ENCODE results near the gene NT5M. TPM values are rescaled to one million over a fixed set of nuclear protein-coding genes. Genes with fewer than 3 reads are reported as not detected.

The NT5M gene
- total and polyA plus RNA-seq, 2 donors = 6.0 to 7.3 TPM

- H3K9me3 ChIP-seq (ENCODE audit: control insufficient read depth in 2 of 2, insufficient read depth in 1 of 2, low read length in 1 of 2) = no peaks in the 10 kb centered on the region
- no peak overlapping the region for H3K27ac ChIP-seq (ENCODE audit: low read depth in 1 of 2, low read length in 1 of 2)
- no peak for DNase-seq (ENCODE audit: low read depth in 6 of 9, low spot score in 9 of 9)
- 98% methylated on average over 10 of the region's 10 CpGs for WGBS
- no peaks in the 10 kb centered on the region for H3K4me1 ChIP-seq (ENCODE audit: control insufficient read depth in 2 of 2, insufficient read depth in 2 of 2, low read length in 2 of 2)
- no peak overlapping the region for H3K4me3 ChIP-seq (ENCODE audit: low read length in 2 of 2)
- H3K27me3 ChIP-seq (ENCODE audit: control insufficient read depth in 2 of 2, insufficient read depth in 1 of 2, low read length in 1 of 2) = no peaks in the 10 kb centered on the region
- H3K36me3 ChIP-seq (ENCODE audit: control insufficient read depth in 2 of 2, insufficient read depth in 2 of 2, low read length in 1 of 2) = peaks cover 0 to 12% of the 10 kb centered on the region in 2 donors
These were observed 22.1 kb downstream of the NT5M start for GRCh38 chr17:17325228-17325627.

GRCh38 chr17:17325816-17326215, 22.6 kb downstream of the NT5M start:
- H3K36me3 ChIP-seq (ENCODE audit: control insufficient read depth in 2 of 2, insufficient read depth in 2 of 2, low read length in 1 of 2) = peaks cover 0 to 12% of the 10 kb centered on the region in 2 donors
- no peak for DNase-seq (ENCODE audit: low read depth in 6 of 9, low spot score in 9 of 9)
- H3K27me3 ChIP-seq (ENCODE audit: control insufficient read depth in 2 of 2, insufficient read depth in 1 of 2, low read length in 1 of 2) = no peaks in the 10 kb centered on the region
- H3K27ac ChIP-seq (ENCODE audit: low read depth in 1 of 2, low read length in 1 of 2) = no peak overlapping the region
- WGBS = 98% methylated on average over 9 of the region's 9 CpGs
- H3K4me1 ChIP-seq (ENCODE audit: control insufficient read depth in 2 of 2, insufficient read depth in 2 of 2, low read length in 2 of 2) = no peaks in the 10 kb centered on the region
- no peak overlapping the region for H3K4me3 ChIP-seq (ENCODE audit: low read length in 2 of 2)
- H3K9me3 ChIP-seq (ENCODE audit: control insufficient read depth in 2 of 2, insufficient read depth in 1 of 2, low read length in 1 of 2) = no peaks in the 10 kb centered on the region

GRCh38 chr17:17326275-17326875, 23.2 kb downstream of the NT5M start:
- 97% methylated on average over 13 of the region's 13 CpGs for WGBS
- Histone ChIP-seq H3K4me1 (ENCODE audit: control insufficient read depth in 2 of 2, insufficient read depth in 2 of 2, low read length in 2 of 2) (no peaks in the 10 kb centered on the region), H3K9me3 (ENCODE audit: control insufficient read depth in 2 of 2, insufficient read depth in 1 of 2, low read length in 1 of 2) (no peaks in the 10 kb centered on the region), H3K27me3 (ENCODE audit: control insufficient read depth in 2 of 2, insufficient read depth in 1 of 2, low read length in 1 of 2) (no peaks in the 10 kb centered on the region), H3K4me3 (ENCODE audit: low read length in 2 of 2) (no peak overlapping the region), H3K36me3 (ENCODE audit: control insufficient read depth in 2 of 2, insufficient read depth in 2 of 2, low read length in 1 of 2) (peaks cover 0 to 12% of the 10 kb centered on the region in 2 donors), H3K27ac (ENCODE audit: low read depth in 1 of 2, low read length in 1 of 2) (no peak overlapping the region)
- DNase-seq (ENCODE audit: low read depth in 6 of 9, low spot score in 9 of 9) = no peak

- Histone ChIP-seq H3K9me3 (ENCODE audit: control insufficient read depth in 2 of 2, insufficient read depth in 1 of 2, low read length in 1 of 2) (no peaks in the 10 kb centered on the region), H3K27ac (ENCODE audit: low read depth in 1 of 2, low read length in 1 of 2) (no peak overlapping the region), H3K27me3 (ENCODE audit: control insufficient read depth in 2 of 2, insufficient read depth in 1 of 2, low read length in 1 of 2) (no peaks in the 10 kb centered on the region), H3K4me1 (ENCODE audit: control insufficient read depth in 2 of 2, insufficient read depth in 2 of 2, low read length in 2 of 2) (no peaks in the 10 kb centered on the region), H3K36me3 (ENCODE audit: control insufficient read depth in 2 of 2, insufficient read depth in 2 of 2, low read length in 1 of 2) (peaks cover 0 to 5% of the 10 kb centered on the region in 2 donors), H3K4me3 (ENCODE audit: low read length in 2 of 2) (no peak overlapping the region)
- no peak for DNase-seq (ENCODE audit: low read depth in 6 of 9, low spot score in 9 of 9)
- WGBS = 90% methylated on average over 8 of the region's 8 CpGs
These were observed 25.1 kb downstream of the NT5M start for GRCh38 chr17:17328251-17328650.

- 96% methylated on average over 7 of the region's 7 CpGs for WGBS
- no peak for DNase-seq (ENCODE audit: low read depth in 6 of 9, low spot score in 9 of 9)
- H3K27ac ChIP-seq (ENCODE audit: low read depth in 1 of 2, low read length in 1 of 2) = no peak overlapping the region
These were observed 38.3 kb downstream of the NT5M start for GRCh38 chr17:17341452-17341851.

GRCh38 chr17:17342242-17342945, 39.2 kb downstream of the NT5M start:
- Histone ChIP-seq H3K36me3 (ENCODE audit: control insufficient read depth in 2 of 2, insufficient read depth in 2 of 2, low read length in 1 of 2) (peaks cover 0 to 7% of the 10 kb centered on the region in 2 donors), H3K4me1 (ENCODE audit: control insufficient read depth in 2 of 2, insufficient read depth in 2 of 2, low read length in 2 of 2) (no peaks in the 10 kb centered on the region), H3K27ac (ENCODE audit: low read depth in 1 of 2, low read length in 1 of 2) (no peak overlapping the region), H3K9me3 (ENCODE audit: control insufficient read depth in 2 of 2, insufficient read depth in 1 of 2, low read length in 1 of 2) (no peaks in the 10 kb centered on the region), H3K27me3 (ENCODE audit: control insufficient read depth in 2 of 2, insufficient read depth in 1 of 2, low read length in 1 of 2) (no peaks in the 10 kb centered on the region), H3K4me3 (ENCODE audit: low read length in 2 of 2) (no peak overlapping the region)
- DNase-seq (ENCODE audit: low read depth in 6 of 9, low spot score in 9 of 9) = no peak
- WGBS = 97% methylated on average over 17 of the region's 17 CpGs

More at GRCh38 chr17:17341452-17341851, 38.3 kb downstream of the NT5M start:
- Histone ChIP-seq H3K9me3 (ENCODE audit: control insufficient read depth in 2 of 2, insufficient read depth in 1 of 2, low read length in 1 of 2) (no peaks in the 10 kb centered on the region), H3K4me1 (ENCODE audit: control insufficient read depth in 2 of 2, insufficient read depth in 2 of 2, low read length in 2 of 2) (no peaks in the 10 kb centered on the region), H3K36me3 (ENCODE audit: control insufficient read depth in 2 of 2, insufficient read depth in 2 of 2, low read length in 1 of 2) (peaks cover 0 to 6% of the 10 kb centered on the region in 2 donors), H3K27me3 (ENCODE audit: control insufficient read depth in 2 of 2, insufficient read depth in 1 of 2, low read length in 1 of 2) (no peaks in the 10 kb centered on the region), H3K4me3 (ENCODE audit: low read length in 2 of 2) (no peak overlapping the region)

GRCh38 chr17:17343160-17343735, 40.1 kb downstream of the NT5M start:
- no peaks in the 10 kb centered on the region for H3K4me1 ChIP-seq (ENCODE audit: control insufficient read depth in 2 of 2, insufficient read depth in 2 of 2, low read length in 2 of 2)
- 96% methylated on average over 13 of the region's 13 CpGs for WGBS
- no peak for DNase-seq (ENCODE audit: low read depth in 6 of 9, low spot score in 9 of 9)

GRCh38 chr17:17343896-17344506, 40.8 kb downstream of the NT5M start:
- H3K4me1 ChIP-seq (ENCODE audit: control insufficient read depth in 2 of 2, insufficient read depth in 2 of 2, low read length in 2 of 2) = no peaks in the 10 kb centered on the region
- no peak overlapping the region for H3K27ac ChIP-seq (ENCODE audit: low read depth in 1 of 2, low read length in 1 of 2)
- peaks cover 0 to 9% of the 10 kb centered on the region in 2 donors for H3K36me3 ChIP-seq (ENCODE audit: control insufficient read depth in 2 of 2, insufficient read depth in 2 of 2, low read length in 1 of 2)
- H3K27me3 ChIP-seq (ENCODE audit: control insufficient read depth in 2 of 2, insufficient read depth in 1 of 2, low read length in 1 of 2) = no peaks in the 10 kb centered on the region
- no peak overlapping the region for H3K4me3 ChIP-seq (ENCODE audit: low read length in 2 of 2)
- WGBS = 96% methylated on average over 14 of the region's 14 CpGs
- no peak for DNase-seq (ENCODE audit: low read depth in 6 of 9, low spot score in 9 of 9)
- no peaks in the 10 kb centered on the region for H3K9me3 ChIP-seq (ENCODE audit: control insufficient read depth in 2 of 2, insufficient read depth in 1 of 2, low read length in 1 of 2)

More at GRCh38 chr17:17343160-17343735, 40.1 kb downstream of the NT5M start:
- Histone ChIP-seq H3K9me3 (ENCODE audit: control insufficient read depth in 2 of 2, insufficient read depth in 1 of 2, low read length in 1 of 2) (no peaks in the 10 kb centered on the region), H3K4me3 (ENCODE audit: low read length in 2 of 2) (no peak overlapping the region), H3K36me3 (ENCODE audit: control insufficient read depth in 2 of 2, insufficient read depth in 2 of 2, low read length in 1 of 2) (peaks cover 0 to 9% of the 10 kb centered on the region in 2 donors), H3K27ac (ENCODE audit: low read depth in 1 of 2, low read length in 1 of 2) (no peak overlapping the region), H3K27me3 (ENCODE audit: control insufficient read depth in 2 of 2, insufficient read depth in 1 of 2, low read length in 1 of 2) (no peaks in the 10 kb centered on the region)

Data from thymus (tissue), 11 donors.